SK-N-SH treated with all-trans-retinoic acid at 6 μM for 48 hours (cell line): ENCODE data around the gene HERC2.

Experiments
- ARNTL ChIP-seq: fragments of 450-650 bp; formaldehyde crosslinking; IDR thresholded peaks from 2 replicates; pipeline ENCODE4 v1.5.0; 2020; ENCODE audit warnings: low read depth, mild to moderate bottlenecking, moderate library complexity, borderline replicate concordance
- ESRRG ChIP-seq: fragments of 250-450 bp; sonication (Bioruptor Pico); IDR thresholded peaks from 2 replicates; pipeline ENCODE4 v1.6.1; 2021; ENCODE audit warnings: mild to moderate bottlenecking
- POU6F1 ChIP-seq: fragments of 250-450 bp; sonication (Bioruptor Pico); IDR thresholded peaks from 2 replicates; pipeline ENCODE4 v1.8.0; 2021; ENCODE audit warnings: low read depth, mild to moderate bottlenecking, moderate library complexity, borderline replicate concordance
- RARB ChIP-seq: fragments of 250-450 bp; sonication (Bioruptor Pico); IDR thresholded peaks from 2 replicates; pipeline ENCODE4 v1.8.0; 2021; ENCODE audit warnings: mild to moderate bottlenecking, moderate library complexity
- SNAI2 ChIP-seq: fragments of 250-450 bp; sonication (Bioruptor Pico); IDR thresholded peaks from 2 replicates; pipeline ENCODE4 v1.5.0; 2020; ENCODE audit warnings: mild to moderate bottlenecking, moderate library complexity
- ZFP3 ChIP-seq: fragments of 250-450 bp; sonication (Bioruptor Pico); IDR thresholded peaks from 2 replicates; pipeline ENCODE4 v1.5.0; 2020; ENCODE audit warnings: mild to moderate bottlenecking, moderate library complexity
- ZFP30 ChIP-seq: fragments of 450-650 bp; formaldehyde crosslinking; IDR thresholded peaks from 2 replicates; pipeline ENCODE4 v1.5.0; 2022; ENCODE audit warnings: mild to moderate bottlenecking, moderate library complexity
- ZNF70 ChIP-seq: fragments of 450-650 bp; formaldehyde crosslinking; IDR thresholded peaks from 2 replicates; pipeline ENCODE4 v1.5.0; 2020; ENCODE audit warnings: mild to moderate bottlenecking, moderate library complexity
- TF ChIP-seq, protein P1 (sequence below): fragments of 250-450 bp; sonication (Bioruptor Pico); IDR thresholded peaks from 2 replicates; pipeline ENCODE4 v1.8.0; 2020; ENCODE audit warnings: mild to moderate bottlenecking, moderate library complexity, borderline replicate concordance
- TF ChIP-seq, protein P2 (sequence below): fragments of 250-450 bp; sonication (Bioruptor Pico); IDR thresholded peaks from 2 replicates; pipeline ENCODE4 v1.5.1; 2021; ENCODE audit warnings: mild to moderate bottlenecking, moderate library complexity

DNA sequence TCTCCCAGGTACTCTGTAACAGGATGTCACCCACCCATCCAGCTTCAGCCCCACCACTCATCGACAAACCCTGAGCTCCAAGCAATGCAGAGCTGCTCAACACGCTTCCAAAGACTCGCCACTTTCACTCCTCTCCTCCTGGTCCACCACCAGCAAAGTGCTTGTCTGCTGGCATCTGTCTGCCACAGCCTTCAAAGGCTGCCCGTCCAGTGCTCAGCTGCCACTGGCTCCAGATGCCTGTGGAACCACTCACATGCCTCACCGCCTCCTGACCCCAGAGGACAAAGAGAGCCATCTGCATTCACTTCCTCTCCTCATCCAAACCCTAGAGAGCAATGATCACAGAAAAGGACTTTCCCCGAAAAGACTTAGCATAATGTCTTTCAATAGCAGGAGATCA, 113.4 kb downstream of the HERC2 start:
- TF ChIP-seq, protein P1, sequence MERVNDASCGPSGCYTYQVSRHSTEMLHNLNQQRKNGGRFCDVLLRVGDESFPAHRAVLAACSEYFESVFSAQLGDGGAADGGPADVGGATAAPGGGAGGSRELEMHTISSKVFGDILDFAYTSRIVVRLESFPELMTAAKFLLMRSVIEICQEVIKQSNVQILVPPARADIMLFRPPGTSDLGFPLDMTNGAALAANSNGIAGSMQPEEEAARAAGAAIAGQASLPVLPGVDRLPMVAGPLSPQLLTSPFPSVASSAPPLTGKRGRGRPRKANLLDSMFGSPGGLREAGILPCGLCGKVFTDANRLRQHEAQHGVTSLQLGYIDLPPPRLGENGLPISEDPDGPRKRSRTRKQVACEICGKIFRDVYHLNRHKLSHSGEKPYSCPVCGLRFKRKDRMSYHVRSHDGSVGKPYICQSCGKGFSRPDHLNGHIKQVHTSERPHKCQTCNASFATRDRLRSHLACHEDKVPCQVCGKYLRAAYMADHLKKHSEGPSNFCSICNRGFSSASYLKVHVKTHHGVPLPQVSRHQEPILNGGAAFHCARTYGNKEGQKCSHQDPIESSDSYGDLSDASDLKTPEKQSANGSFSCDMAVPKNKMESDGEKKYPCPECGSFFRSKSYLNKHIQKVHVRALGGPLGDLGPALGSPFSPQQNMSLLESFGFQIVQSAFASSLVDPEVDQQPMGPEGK (CRISPR knock-in tag) = no peak
- no peak for TF ChIP-seq RARB (CRISPR knock-in tag)
- TF ChIP-seq ZFP30 = no peak
- no peak for TF ChIP-seq POU6F1 (CRISPR knock-in tag)
- TF ChIP-seq SNAI2 (CRISPR knock-in tag) = no peak
- TF ChIP-seq ZFP3 (CRISPR knock-in tag) = no peak
- TF ChIP-seq, protein P2, sequence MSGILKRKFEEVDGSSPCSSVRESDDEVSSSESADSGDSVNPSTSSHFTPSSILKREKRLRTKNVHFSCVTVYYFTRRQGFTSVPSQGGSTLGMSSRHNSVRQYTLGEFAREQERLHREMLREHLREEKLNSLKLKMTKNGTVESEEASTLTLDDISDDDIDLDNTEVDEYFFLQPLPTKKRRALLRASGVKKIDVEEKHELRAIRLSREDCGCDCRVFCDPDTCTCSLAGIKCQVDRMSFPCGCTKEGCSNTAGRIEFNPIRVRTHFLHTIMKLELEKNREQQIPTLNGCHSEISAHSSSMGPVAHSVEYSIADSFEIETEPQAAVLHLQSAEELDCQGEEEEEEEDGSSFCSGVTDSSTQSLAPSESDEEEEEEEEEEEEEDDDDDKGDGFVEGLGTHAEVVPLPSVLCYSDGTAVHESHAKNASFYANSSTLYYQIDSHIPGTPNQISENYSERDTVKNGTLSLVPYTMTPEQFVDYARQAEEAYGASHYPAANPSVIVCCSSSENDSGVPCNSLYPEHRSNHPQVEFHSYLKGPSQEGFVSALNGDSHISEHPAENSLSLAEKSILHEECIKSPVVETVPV (CRISPR knock-in tag) = no peak
- TF ChIP-seq ZNF70 (CRISPR knock-in tag) = no peak
- no peak for TF ChIP-seq ARNTL (CRISPR knock-in tag)
- no peak for TF ChIP-seq ESRRG (CRISPR knock-in tag)
